IMR-90 (cell line): ENCODE data around the gene PARP12. TPM values are rescaled to one million over a fixed set of nuclear protein-coding genes. Genes with fewer than 3 reads are reported as not detected.

Experiments used
- ATAC-seq: fragments of 200-7000 bp; cut with Tn5 transposase; 2 replicates; pipeline ENCODE4 v1.9.1; 2020; ENCODE audit warnings: low read depth, mild to moderate bottlenecking, moderate library complexity
- BruUV-seq: library from RNA; stranded (reverse); fragments of 400-500 nt; replicated peaks from 2 replicates; lab custom pipeline; 2021; lab: Mats Ljungman, UMichigan
- CTCF ChIA-PET: fragments of 300-600 bp; formaldehyde crosslinking; extraction: SDS; loops from one replicate; lab custom pipeline; 2021; ENCODE audit warnings: antibody characterized with exemption; lab: Yijun Ruan, JAX
- POLR2A ChIA-PET: fragments of 300-600 bp; sonication (Branson Sonifier 250); formaldehyde crosslinking; loops from one replicate; lab custom pipeline; 2022; ENCODE audit warnings: antibody characterized with exemption; ENCODE audit not compliant: unreplicated experiment; lab: Charles Lee
- DNase-seq: peaks from one replicate; pipeline ENCODE4 v3.0.0; 2013
- H2AFZ ChIP-seq: replicated peaks from 2 replicates; pipeline ENCODE3; 2013; ENCODE audit warnings: low read length, mild to moderate bottlenecking; ENCODE audit not compliant: poor library complexity
- H2AK5ac ChIP-seq: 2 replicates; pipeline ENCODE4 v1.6.1; 2013; ENCODE audit warnings: low read depth, low read length, inconsistent platforms
- H2AK9ac ChIP-seq: replicated peaks from 2 replicates; pipeline ENCODE3; 2013; ENCODE audit warnings: mild to moderate bottlenecking, low read depth, low read length, moderate library complexity; ENCODE audit not compliant: poor library complexity
- H2BK120ac ChIP-seq: 2 replicates; pipeline ENCODE4 v1.6.1; 2013; ENCODE audit warnings: low read depth, low read length, inconsistent platforms
- H2BK15ac ChIP-seq: 3 replicates; pipeline ENCODE4 v1.6.1; 2013; ENCODE audit warnings: low read depth, low read length, inconsistent platforms
- H2BK20ac ChIP-seq: 2 replicates; pipeline ENCODE4 v1.6.1; 2013; ENCODE audit warnings: low read depth, mild to moderate bottlenecking, inconsistent platforms, low read length, moderate library complexity
- H2BK5ac ChIP-seq: 2 replicates; pipeline ENCODE4 v1.6.1; 2013; ENCODE audit warnings: mild to moderate bottlenecking, low read depth, low read length, inconsistent platforms; ENCODE audit not compliant: poor library complexity, severe bottlenecking
- H3K14ac ChIP-seq: replicated peaks from 2 replicates; pipeline ENCODE4 v1.6.1; 2013; ENCODE audit warnings: low read depth, low read length, inconsistent platforms
- H3K18ac ChIP-seq: 2 replicates; pipeline ENCODE4 v1.6.1; 2013; ENCODE audit warnings: low read depth, low read length, control low read depth
- H3K23ac ChIP-seq: 2 replicates; pipeline ENCODE4 v1.6.1; 2013; ENCODE audit warnings: low read depth, low read length, inconsistent platforms
- H3K27ac ChIP-seq: 2 replicates; pipeline ENCODE4 v1.5.1; 2013; ENCODE audit warnings: mild to moderate bottlenecking, control low read depth, low read length; ENCODE audit not compliant: insufficient read depth
- H3K27me3 ChIP-seq: 2 replicates; pipeline ENCODE4 v1.6.1; 2013; ENCODE audit warnings: low read length; ENCODE audit not compliant: control insufficient read depth, insufficient read depth
- H3K36me3 ChIP-seq: 2 replicates; pipeline ENCODE4 v1.6.1; 2013; ENCODE audit warnings: low read length, mixed read lengths; ENCODE audit not compliant: control insufficient read depth, insufficient read depth
- H3K4ac ChIP-seq: 2 replicates; pipeline ENCODE4 v1.6.1; 2013; ENCODE audit warnings: low read depth, low read length, inconsistent platforms
- H3K4me1 ChIP-seq: 2 replicates; pipeline ENCODE4 v1.6.1; 2013; ENCODE audit warnings: low read length, mixed read lengths; ENCODE audit not compliant: control insufficient read depth, insufficient read depth
- H3K4me2 ChIP-seq: 2 replicates; pipeline ENCODE4 v1.6.1; 2013; ENCODE audit warnings: low read depth, mild to moderate bottlenecking, control low read depth, low read length, moderate library complexity
- H3K4me3 ChIP-seq: 2 replicates; pipeline ENCODE4 v1.5.1; 2013; ENCODE audit warnings: low read depth, mild to moderate bottlenecking, control low read depth, low read length, moderate library complexity; ENCODE audit not compliant: insufficient read depth
- H3K56ac ChIP-seq: 2 replicates; pipeline ENCODE4 v1.6.1; 2013; ENCODE audit warnings: low read length, inconsistent platforms; ENCODE audit not compliant: insufficient read depth; ENCODE audit errors: extremely low read depth
- H3K79me1 ChIP-seq, 2 experiments: 2 replicates each; pipeline ENCODE4 v1.6.1; 2013; ENCODE audit warnings: low read length in 2 of 2, inconsistent platforms in 1 of 2, low read depth in 1 of 2
- H3K9ac ChIP-seq: 2 replicates; pipeline ENCODE4 v1.6.1; 2013; ENCODE audit warnings: low read depth, low read length, control low read depth
- H3K9me1 ChIP-seq: 2 replicates; pipeline ENCODE4 v1.6.1; 2013; ENCODE audit warnings: low read length, inconsistent platforms; ENCODE audit not compliant: insufficient read depth
- H3K9me3 ChIP-seq: 2 replicates; pipeline ENCODE4 v1.6.1; 2013; ENCODE audit warnings: low read length; ENCODE audit not compliant: control insufficient read depth, insufficient read depth
- H4K20me1 ChIP-seq: 2 replicates; pipeline ENCODE4 v1.6.1; 2013; ENCODE audit warnings: low read length, inconsistent platforms; ENCODE audit not compliant: insufficient read depth
- H4K5ac ChIP-seq: 2 replicates; pipeline ENCODE4 v1.6.1; 2013; ENCODE audit warnings: mild to moderate bottlenecking, low read depth, low read length, control low read depth
- H4K8ac ChIP-seq, 2 experiments: 2 replicates each; pipeline ENCODE4 v1.6.1; 2013; ENCODE audit warnings: low read depth in 2 of 2, low read length in 2 of 2, control low read depth in 1 of 2, inconsistent platforms in 1 of 2
- H4K91ac ChIP-seq: 2 replicates; pipeline ENCODE4 v1.6.1; 2013; ENCODE audit warnings: low read depth, low read length, inconsistent platforms; ENCODE audit not compliant: insufficient read depth
- BHLHE40 ChIP-seq: fragments of 150-350 bp; IDR thresholded peaks from 2 replicates; pipeline ENCODE4 v1.6.1; 2016; ENCODE audit warnings: mild to moderate bottlenecking, low read depth, low read length
- CEBPB ChIP-seq: IDR thresholded peaks from 2 replicates; pipeline ENCODE4 v1.6.1; 2012; ENCODE audit warnings: low read depth, low read length, improper control_type of control experiment
- MAZ ChIP-seq: IDR thresholded peaks from 2 replicates; pipeline ENCODE4 v1.6.1; 2012; ENCODE audit warnings: low read depth, mild to moderate bottlenecking, low read length, improper control_type of control experiment, moderate library complexity, borderline replicate concordance
- MXI1 ChIP-seq: IDR thresholded peaks from 2 replicates; pipeline ENCODE4 v1.6.1; 2012; ENCODE audit warnings: low read depth, mild to moderate bottlenecking, low read length, moderate library complexity, borderline replicate concordance
- RAD21 ChIP-seq: IDR thresholded peaks from 2 replicates; pipeline ENCODE4 v1.6.1; 2012; ENCODE audit warnings: low read length, improper control_type of control experiment
- USF2 ChIP-seq: fragments of 150-350 bp; IDR thresholded peaks from 2 replicates; pipeline ENCODE4 v1.6.1; 2017; ENCODE audit warnings: mild to moderate bottlenecking, antibody characterized with exemption, low read length, low read depth
- WGBS, 2 experiments: methylation state at CpG; one replicate each; pipeline versions ENCODE4 v1.1.5 to v1.1.7; 2013; ENCODE audit warnings: missing lambda C conversion rate in 2 of 2; ENCODE audit not compliant: insufficient read length in 1 of 2; ENCODE audit errors: extremely low coverage in 2 of 2; 5-methylcytosine and 5-hydroxymethylcytosine counted together
- dilution Hi-C: fragments of 300-500 bp; cut with HindIII; formaldehyde crosslinking; loops from one replicate; pipeline ENCODE4 v1.14.3; 2018; ENCODE audit warnings: low sequenced_read_pairs; ENCODE audit not compliant: unreplicated experiment
- in situ Hi-C: fragments of 300-500 bp; cut with MboI; formaldehyde crosslinking; loops from 3 replicates; pipeline ENCODE4 v1.14.3; 2019; ENCODE audit warnings: low sequenced_read_pairs, inconsistent platforms, mixed read lengths
- intact Hi-C: fragments of 100-400 bp; cut with micrococcal nuclease; formaldehyde crosslinking; loops from 2 replicates; pipeline ENCODE4 v1.10.0; 2022
- polyA plus RNA-seq, 3 experiments: library from polyadenylated mRNA; depleted of rRNA; stranded (reverse); fragments of >200 nt; gene quantifications; 2 replicates each; pipeline ENCODE4 v1.2.3, GENCODE V29; 2012; ENCODE audit warnings: low replicate concordance in 1 of 3
- total RNA-seq: library from RNA; depleted of rRNA; stranded (reverse); fragments of >200 nt; gene quantifications from 2 replicates; pipeline ENCODE4 v1.2.3, GENCODE V29; 2012

PARP12 gene
- total and polyA plus RNA-seq, 2 of the 4 experiments (the other 2 are of a cell fraction): 7.2 to 11.3 TPM

DNA sequence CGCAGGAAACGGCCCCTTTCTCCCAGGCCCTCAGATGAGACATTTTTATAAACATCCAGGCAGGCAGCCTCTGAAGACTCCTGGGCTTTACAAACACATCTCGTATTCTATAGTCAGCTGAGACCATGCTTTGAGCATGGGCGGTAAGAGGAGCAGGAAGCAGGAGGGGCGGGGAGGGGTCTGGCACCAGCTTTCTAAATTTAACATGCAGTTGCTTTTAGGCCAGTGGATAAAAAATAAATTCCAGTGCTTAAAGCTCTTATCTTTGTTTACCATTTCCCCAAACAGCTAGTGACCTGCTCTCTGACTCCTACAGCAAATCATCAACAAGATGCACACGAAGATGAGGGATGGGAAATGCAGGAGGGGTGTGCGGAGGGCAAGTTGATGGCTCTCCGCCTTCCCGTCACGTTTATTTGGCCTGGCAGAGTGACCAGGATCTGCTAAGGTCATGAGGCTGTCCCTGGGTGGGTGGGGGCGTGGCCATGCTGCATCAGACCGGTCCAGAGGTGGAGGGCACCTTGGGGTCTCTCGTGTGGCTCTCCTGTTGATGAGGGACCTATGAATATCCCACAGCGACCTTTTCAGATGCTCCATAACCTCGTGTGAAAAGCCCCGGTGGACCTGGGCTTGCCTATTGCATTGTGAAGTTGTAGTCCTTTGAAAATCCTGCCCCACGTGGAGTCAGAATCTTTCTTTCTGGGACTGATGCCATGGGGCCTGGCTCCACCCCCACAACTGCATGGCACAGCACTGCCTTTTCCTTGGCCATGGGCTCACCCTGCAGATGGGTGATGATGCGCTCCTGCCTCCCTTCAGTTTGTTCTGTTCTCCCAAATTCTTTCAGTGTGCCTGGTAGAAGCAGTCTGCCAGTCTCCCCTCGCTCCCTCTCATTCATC, 67.5 kb downstream of the PARP12 start:
- Histone ChIP-seq H3K9me3 (no peaks in the 10 kb centered on the region), H2AK9ac (peak overlapping the region; percentile 6), H3K36me3 (no peaks in the 10 kb centered on the region), H3K4ac (peak overlapping the region; percentile 78), H3K23ac (peak overlapping the region; percentile 9), H3K79me1 (0 out of 4 replicates have a peak, but pooled peaks cover 0 to 3% of the 10 kb centered on the region in 2 experiments), H2BK20ac (peak overlapping the region; percentile 79), H3K14ac (peak overlapping the region; percentile 15), H4K5ac (peak overlapping the region; percentile 31; the same call in 1 of the 2 replicates), H2BK5ac (peak overlapping the region; percentile 10), H2BK15ac (peak overlapping the region; percentile 47; the same call in 2 of the 3 replicates), H4K20me1 (no peaks in the 10 kb centered on the region), H2AFZ (peak overlapping the region; percentile 77), H3K9ac (no peak overlapping the region), H4K91ac (peak overlapping the region; percentile 69), H3K4me1 (peaks cover 20% of the 10 kb centered on the region), H2AK5ac (peak overlapping the region; percentile 88), H2BK120ac (peak overlapping the region; percentile 83), H3K4me3 (no peak overlapping the region), H3K56ac (0 out of 2 replicates have a peak overlapping the region, but pooled peaks have one; percentile 26), H3K27ac (peak overlapping the region; percentile 82), H3K4me2 (peak overlapping the region; percentile 29), H3K27me3 (no peaks in the 10 kb centered on the region), H3K9me1 (peaks cover 20% of the 10 kb centered on the region), H3K18ac (peak overlapping the region; percentile 21), H4K8ac (peak overlapping the region; percentile 27 to 69; a peak in 3 of 4 replicates)
- ChIA-PET CTCF (interaction anchor here (0.7 to 1.7 kb wide), 3 partner anchors 314 to 376 kb away, joined by 3 to 6 read pairs (median 4); no protein-coding TSS in a partner anchor), POLR2A (interaction anchor here (1.0 kb wide), 1 partner anchor 36 kb away, joined by 5 read pairs; no protein-coding TSS in a partner anchor)
- dilution Hi-C loops (no loop called here), in situ Hi-C loops (no loop called here), intact Hi-C loops (loop anchor here (1.0 to 5.0 kb wide), 4 partner anchors 36 to 219 kb away; partner anchors contain the start of gene TBXAS1)
- TF ChIP-seq RAD21: peak; percentile 27; the same call in 1 of the 2 replicates
- TF ChIP-seq USF2: peak; percentile 32; the same call in 1 of the 2 replicates
- TF ChIP-seq BHLHE40: peak; percentile 70
- no peak for TF ChIP-seq CEBPB
- TF ChIP-seq MXI1: peak; percentile 94; the same call in 1 of the 2 replicates
- TF ChIP-seq MAZ: peak; percentile 52; the same call in 1 of the 2 replicates
- WGBS, 2 experiments: 42% methylated on average over 7 of the region's 19 CpGs; no CpG with 5 or more reads in 1 of the 2 experiments
- ATAC-seq (peak; percentile 89), DNase-seq (peak; percentile 87)
- no TSS peak for BruUV-seq
